ENCODE results near the gene NKAIN1. TPM values are rescaled to one million over a fixed set of nuclear protein-coding genes. Genes with fewer than 3 reads are reported as not detected.
"Not testable (repeated sequence)": the region's sequence is repeated elsewhere in the genome, so short reads cannot be mapped to it uniquely, and the experiment has no call there.

NKAIN1 gene
- total RNA-seq, 1 donor from 2014 or later = 3.5 TPM

DNA sequence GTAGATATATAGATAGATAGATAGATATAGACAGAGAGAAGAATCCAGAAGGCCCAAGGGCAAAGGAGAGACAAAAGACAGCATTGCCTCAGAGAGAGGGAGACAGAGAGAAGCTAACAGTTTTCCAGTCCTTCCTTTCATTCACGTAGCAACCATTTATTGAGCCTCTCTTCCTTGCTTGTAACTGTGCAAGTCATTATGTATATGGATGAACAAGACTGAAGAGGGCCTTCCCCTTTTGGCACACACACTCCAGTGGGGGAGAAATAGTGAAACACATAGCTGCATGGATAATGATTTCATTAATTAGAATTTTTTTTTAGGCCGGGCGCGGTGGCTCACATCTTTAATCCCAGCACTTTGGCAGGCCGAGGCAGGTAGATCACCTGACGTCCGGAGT is 99.4 kb downstream of the NKAIN1 start:
- H3K36me3 Mint-ChIP-seq (ENCODE audit: low read depth) = peaks cover 3% of the 10 kb centered on the region
- H3K27me3 Mint-ChIP-seq (ENCODE audit: low read depth) = no peaks in the 10 kb centered on the region
- TF ChIP-seq, protein P1, sequence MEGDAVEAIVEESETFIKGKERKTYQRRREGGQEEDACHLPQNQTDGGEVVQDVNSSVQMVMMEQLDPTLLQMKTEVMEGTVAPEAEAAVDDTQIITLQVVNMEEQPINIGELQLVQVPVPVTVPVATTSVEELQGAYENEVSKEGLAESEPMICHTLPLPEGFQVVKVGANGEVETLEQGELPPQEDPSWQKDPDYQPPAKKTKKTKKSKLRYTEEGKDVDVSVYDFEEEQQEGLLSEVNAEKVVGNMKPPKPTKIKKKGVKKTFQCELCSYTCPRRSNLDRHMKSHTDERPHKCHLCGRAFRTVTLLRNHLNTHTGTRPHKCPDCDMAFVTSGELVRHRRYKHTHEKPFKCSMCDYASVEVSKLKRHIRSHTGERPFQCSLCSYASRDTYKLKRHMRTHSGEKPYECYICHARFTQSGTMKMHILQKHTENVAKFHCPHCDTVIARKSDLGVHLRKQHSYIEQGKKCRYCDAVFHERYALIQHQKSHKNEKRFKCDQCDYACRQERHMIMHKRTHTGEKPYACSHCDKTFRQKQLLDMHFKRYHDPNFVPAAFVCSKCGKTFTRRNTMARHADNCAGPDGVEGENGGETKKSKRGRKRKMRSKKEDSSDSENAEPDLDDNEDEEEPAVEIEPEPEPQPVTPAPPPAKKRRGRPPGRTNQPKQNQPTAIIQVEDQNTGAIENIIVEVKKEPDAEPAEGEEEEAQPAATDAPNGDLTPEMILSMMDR (IDR thresholded peaks at IDR 0.05) = no peak
- no peak for DNase-seq (ENCODE audit: low spot score)
- no peak overlapping the region for H3K4me3 Mint-ChIP-seq (ENCODE audit: unreplicated experiment)
- no peak overlapping the region for H3K27ac Mint-ChIP-seq (ENCODE audit: unreplicated experiment)
- peaks cover 8% of the 10 kb centered on the region for H3K4me1 Mint-ChIP-seq (ENCODE audit: low read depth)
- peaks cover 8% of the 10 kb centered on the region for H3K9me3 Mint-ChIP-seq (ENCODE audit: low read depth)

DNA sequence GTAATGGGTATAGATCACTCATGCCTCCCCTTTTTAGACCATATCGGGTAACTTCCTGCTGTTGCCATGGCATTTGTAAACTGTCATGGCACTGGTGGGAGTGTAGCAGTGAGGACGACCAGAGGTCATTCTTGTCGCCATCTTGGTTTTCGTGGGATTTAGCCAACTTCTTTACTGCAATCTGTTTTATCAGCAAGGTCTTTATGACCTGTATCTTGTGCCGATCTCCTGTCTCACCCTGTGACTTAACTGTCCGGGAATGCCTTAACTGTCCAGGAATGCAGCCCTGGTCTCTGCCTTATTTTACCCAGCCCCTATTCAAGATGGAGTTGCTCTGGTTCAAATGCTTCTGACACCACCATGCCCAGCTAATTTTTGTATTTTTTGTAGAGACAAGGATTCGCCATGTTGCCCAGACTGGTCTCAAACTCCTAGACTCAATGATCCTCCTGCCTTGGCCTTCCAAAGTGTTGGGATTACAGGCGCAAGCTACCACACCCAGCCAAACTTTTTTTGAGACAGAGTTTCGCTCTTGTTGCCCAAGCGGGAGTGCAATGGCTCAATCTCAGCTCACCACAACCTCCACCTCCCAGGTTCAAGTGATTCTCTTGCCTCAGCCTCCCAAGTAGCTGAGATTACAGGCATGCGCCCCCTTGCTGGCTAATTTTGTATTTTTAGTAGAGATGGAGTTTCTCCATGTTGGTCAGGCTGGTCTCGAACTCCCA is 100.7 kb downstream of the NKAIN1 start:
- H3K27me3 Mint-ChIP-seq (ENCODE audit: low read depth); H3K27ac Mint-ChIP-seq (ENCODE audit: unreplicated experiment); DNase-seq (ENCODE audit: low spot score); H3K4me3 Mint-ChIP-seq (ENCODE audit: unreplicated experiment); H3K4me1 Mint-ChIP-seq (ENCODE audit: low read depth); H3K36me3 Mint-ChIP-seq (ENCODE audit: low read depth); H3K9me3 Mint-ChIP-seq (ENCODE audit: low read depth): not testable (repeated sequence)

DNA sequence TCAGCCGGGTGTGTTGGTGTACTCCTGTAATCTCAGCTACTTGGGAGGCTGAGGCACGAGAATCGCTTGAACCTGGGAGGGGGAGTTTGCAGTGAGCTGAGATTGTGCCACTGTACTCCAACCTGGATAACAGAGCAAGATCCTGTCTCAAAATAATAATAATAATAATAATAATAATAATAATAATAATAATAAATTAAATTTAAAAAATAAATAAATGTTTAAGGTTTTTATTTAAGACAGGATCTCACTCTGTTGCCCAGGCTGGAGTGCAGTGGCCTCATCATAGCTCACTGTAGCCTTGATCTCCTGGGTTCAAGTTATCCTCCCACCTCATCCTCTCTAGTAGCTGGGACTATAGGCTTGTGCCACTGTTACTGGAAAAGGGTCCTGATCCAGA is 101.8 kb downstream of the NKAIN1 start:
- not testable (repeated sequence) for H3K9me3 Mint-ChIP-seq (ENCODE audit: low read depth); H3K4me1 Mint-ChIP-seq (ENCODE audit: low read depth); H3K4me3 Mint-ChIP-seq (ENCODE audit: unreplicated experiment); H3K27ac Mint-ChIP-seq (ENCODE audit: unreplicated experiment); DNase-seq (ENCODE audit: low spot score); H3K27me3 Mint-ChIP-seq (ENCODE audit: low read depth); H3K36me3 Mint-ChIP-seq (ENCODE audit: low read depth)

DNA sequence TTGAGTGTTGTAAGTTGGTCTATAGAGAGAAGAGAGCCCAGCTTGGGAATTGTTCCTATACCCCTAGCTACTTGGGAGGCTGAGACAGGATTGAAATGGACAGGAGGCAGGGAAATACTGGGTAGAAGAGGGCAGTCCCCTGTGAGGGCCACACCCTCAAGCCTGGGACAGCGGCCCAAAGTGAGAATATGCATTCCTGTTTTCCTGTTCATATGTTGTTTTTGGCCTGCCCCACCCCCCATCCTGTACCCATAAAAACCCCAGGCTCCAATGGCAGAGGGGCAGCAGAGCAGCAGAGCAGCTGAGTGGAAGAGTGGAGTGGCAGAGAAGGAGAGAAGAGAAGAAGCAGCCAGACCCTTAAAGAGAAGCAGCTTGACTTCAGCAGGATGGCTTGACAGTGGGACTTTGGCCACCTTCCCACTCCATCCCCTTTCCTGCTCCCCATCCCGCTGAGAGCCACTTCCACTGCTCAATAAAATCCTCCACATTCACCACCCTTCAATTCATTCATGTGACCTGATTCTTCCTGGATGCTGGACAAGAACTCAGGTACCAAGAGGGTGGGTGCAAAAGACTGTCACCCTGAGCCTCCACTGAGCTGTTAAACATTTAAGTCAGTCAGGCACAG is 103.6 kb downstream of the NKAIN1 start:
- H3K4me3 Mint-ChIP-seq (ENCODE audit: unreplicated experiment) = no peak overlapping the region
- TF ChIP-seq, protein P1 (IDR thresholded peaks at IDR 0.05) = no peak
- no peaks in the 10 kb centered on the region for H3K27me3 Mint-ChIP-seq (ENCODE audit: low read depth)
- no peak for DNase-seq (ENCODE audit: low spot score)
- H3K4me1 Mint-ChIP-seq (ENCODE audit: low read depth) = peaks cover 8% of the 10 kb centered on the region
- H3K9me3 Mint-ChIP-seq (ENCODE audit: low read depth) = peaks cover 8% of the 10 kb centered on the region
- H3K36me3 Mint-ChIP-seq (ENCODE audit: low read depth) = peaks cover 2% of the 10 kb centered on the region
- peak overlapping the region; percentile 54 for H3K27ac Mint-ChIP-seq (ENCODE audit: unreplicated experiment)

DNA sequence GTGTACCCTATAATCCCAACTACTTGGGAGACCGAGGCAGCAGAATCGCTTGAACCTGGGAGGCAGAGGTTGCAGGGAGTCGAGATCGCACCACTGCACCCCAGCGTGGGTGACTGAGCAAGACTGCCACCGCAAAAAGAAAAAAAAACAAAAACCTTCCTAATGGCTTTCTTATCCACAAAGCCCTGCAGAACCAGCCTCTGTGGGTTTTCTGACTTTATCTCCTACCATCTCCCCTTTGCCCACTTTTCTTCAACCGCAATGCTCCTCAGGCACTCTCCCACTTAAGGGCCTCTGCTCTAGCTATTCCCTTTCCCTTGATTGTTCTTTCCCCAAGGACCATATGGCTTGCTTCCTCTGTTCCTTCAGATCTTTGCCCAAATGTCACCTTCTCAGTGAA is 106.3 kb downstream of the NKAIN1 start:
- H3K36me3 Mint-ChIP-seq (ENCODE audit: low read depth) = peaks cover 2% of the 10 kb centered on the region
- no peak for DNase-seq (ENCODE audit: low spot score)
- H3K4me1 Mint-ChIP-seq (ENCODE audit: low read depth) = peaks cover 8% of the 10 kb centered on the region
- no peaks in the 10 kb centered on the region for H3K27me3 Mint-ChIP-seq (ENCODE audit: low read depth)
- no peak overlapping the region for H3K27ac Mint-ChIP-seq (ENCODE audit: unreplicated experiment)
- H3K4me3 Mint-ChIP-seq (ENCODE audit: unreplicated experiment) = no peak overlapping the region
- H3K9me3 Mint-ChIP-seq (ENCODE audit: low read depth) = peaks cover 8% of the 10 kb centered on the region
- TF ChIP-seq, protein P1 (IDR thresholded peaks at IDR 0.05) = no peak

Other genes starting within 250 kb of the NKAIN1 start
- gene PUM1, start 174.2 kb downstream of the NKAIN1 start, total RNA-seq = 105 to 110 TPM (median 108 TPM) in 3 replicates
- gene SNRNP40, start 56.9 kb upstream of the NKAIN1 start, total RNA-seq = 32.3 to 39.0 TPM (median 34.3 TPM) in 3 replicates
- 31.1 to 34.6 TPM (median 34.5 TPM) in 3 replicates for gene ZCCHC17, start 57.1 kb upstream of the NKAIN1 start, total RNA-seq
- gene FABP3, start 133.2 kb upstream of the NKAIN1 start, total RNA-seq = 51.8 to 83.8 TPM (median 81.4 TPM) in 3 replicates
- 9.1 to 19.8 TPM (median 19.1 TPM) in 3 replicates for gene SERINC2, start 173.3 kb upstream of the NKAIN1 start, total RNA-seq